Activated T-helper 1 cell treated with anti-CD3 and anti-CD28 coated beads, Interleukin-2, amount 50 U/mL, for 16 hours (primary cell): ENCODE measurements around the gene CACNA1F.

Source experiments
- DNase-seq, 2 donors: peaks; one replicate each; pipeline ENCODE4 v3.0.0-alpha.2; 2020; ENCODE audit warnings: low read depth in 1 of 2, low spot score in 1 of 2

The CACNA1F gene

GRCh38 chrX:49155243-49155899 is 77.8 kb downstream of the CACNA1F start:
- DNase-seq, result no peak
